Measurements from ENCODE around the gene LPP.

Gene LPP

DNA sequence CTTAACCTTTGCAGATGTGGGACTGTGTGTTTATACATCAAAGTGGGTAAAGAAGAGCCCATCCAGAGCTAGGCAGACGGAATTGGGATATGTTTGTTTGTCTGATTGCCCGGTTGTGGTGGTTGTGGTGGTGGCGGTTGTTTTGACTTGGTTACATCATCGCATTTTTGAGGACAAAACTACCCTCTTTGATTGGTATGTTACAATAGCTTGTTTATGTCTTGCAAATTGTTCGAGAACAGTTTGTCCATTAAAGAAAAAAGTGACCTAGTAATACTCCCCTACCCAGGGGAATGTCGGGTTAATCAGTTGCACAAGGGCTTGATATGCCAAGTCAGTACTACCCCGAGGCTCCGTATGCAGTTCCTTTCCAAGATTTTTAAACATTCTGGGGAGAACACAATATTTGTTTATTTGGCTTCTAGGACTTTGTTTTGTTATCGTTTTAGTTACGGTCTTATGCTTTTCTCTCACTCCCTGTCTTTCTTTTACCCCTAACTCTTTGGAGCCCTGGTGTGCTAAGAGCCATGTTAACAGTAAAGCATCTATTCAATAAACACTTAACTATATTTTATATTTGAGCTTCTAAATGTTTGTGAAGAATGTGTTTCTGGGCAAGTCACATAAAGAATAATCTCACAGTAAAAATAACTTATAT is 315.4 kb downstream of the LPP start:
- H3K4me3 ChIP-seq (replicated peaks; ENCODE audit: low read depth, low read length) = no peak overlapping the region
- DNase-seq (ENCODE audit: extremely low read depth, low read depth) = no peak
- TF ChIP-seq, protein P1, sequence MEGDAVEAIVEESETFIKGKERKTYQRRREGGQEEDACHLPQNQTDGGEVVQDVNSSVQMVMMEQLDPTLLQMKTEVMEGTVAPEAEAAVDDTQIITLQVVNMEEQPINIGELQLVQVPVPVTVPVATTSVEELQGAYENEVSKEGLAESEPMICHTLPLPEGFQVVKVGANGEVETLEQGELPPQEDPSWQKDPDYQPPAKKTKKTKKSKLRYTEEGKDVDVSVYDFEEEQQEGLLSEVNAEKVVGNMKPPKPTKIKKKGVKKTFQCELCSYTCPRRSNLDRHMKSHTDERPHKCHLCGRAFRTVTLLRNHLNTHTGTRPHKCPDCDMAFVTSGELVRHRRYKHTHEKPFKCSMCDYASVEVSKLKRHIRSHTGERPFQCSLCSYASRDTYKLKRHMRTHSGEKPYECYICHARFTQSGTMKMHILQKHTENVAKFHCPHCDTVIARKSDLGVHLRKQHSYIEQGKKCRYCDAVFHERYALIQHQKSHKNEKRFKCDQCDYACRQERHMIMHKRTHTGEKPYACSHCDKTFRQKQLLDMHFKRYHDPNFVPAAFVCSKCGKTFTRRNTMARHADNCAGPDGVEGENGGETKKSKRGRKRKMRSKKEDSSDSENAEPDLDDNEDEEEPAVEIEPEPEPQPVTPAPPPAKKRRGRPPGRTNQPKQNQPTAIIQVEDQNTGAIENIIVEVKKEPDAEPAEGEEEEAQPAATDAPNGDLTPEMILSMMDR (IDR thresholded peaks at IDR 0.05; ENCODE audit: low read depth, low read length, missing control alignments) = no peak

DNA sequence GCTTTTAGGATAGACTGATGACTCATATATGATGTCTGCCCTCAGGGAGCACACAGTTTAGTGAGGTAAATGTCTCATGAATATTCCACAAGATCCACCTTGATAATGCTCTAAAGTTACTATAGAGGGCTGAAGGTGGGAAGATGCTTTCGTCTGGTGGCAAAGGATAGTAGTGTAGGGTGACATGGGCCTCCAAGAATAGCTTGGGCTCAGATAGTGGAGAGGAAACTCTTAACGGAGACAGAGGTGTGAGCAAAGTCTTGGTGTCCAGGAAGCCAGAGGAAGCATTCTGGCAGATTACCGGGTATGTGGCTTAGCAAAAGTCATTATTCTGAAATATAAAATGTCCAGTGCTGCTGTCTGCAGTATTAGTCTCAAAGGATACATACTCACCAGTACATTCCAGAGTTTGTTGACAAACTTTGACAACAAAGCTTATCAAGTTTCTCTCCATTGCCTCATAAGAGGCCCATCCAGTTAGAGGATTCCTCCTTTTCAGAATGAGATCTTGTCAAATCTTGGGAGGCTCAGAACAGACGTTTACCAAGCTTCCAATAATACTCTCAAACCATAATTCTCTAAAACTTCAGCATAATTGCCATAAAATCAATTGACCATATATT is 316.7 kb downstream of the LPP start:
- TF ChIP-seq, protein P1 (IDR thresholded peaks at IDR 0.05; ENCODE audit: low read depth, low read length, missing control alignments) = no peak
- DNase-seq (ENCODE audit: extremely low read depth, low read depth) = no peak
- no peak overlapping the region for H3K4me3 ChIP-seq (replicated peaks; ENCODE audit: low read depth, low read length)

DNA sequence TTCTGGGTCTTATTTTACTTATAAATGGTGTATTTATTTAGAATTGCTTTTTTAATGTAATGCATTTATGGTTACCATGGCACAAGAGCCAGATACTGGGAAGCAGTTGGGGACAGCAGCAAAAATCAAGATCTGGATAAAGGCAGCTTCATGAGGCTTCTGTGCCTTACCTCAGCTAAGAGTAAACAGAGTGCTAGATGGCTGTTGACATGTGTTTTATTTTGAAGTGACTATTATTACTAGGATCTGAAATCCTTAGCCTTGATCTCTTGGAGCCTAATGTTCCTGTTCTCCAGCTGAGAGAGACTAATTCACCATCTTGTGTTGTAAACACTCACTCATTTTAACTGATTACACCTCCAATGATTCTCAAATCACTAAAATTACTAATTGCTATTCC is 317.8 kb downstream of the LPP start:
- H3K4me3 ChIP-seq (replicated peaks; ENCODE audit: low read depth, low read length) = no peak overlapping the region
- TF ChIP-seq, protein P1 (IDR thresholded peaks at IDR 0.05; ENCODE audit: low read depth, low read length, missing control alignments) = no peak
- no peak for DNase-seq (ENCODE audit: extremely low read depth, low read depth)

DNA sequence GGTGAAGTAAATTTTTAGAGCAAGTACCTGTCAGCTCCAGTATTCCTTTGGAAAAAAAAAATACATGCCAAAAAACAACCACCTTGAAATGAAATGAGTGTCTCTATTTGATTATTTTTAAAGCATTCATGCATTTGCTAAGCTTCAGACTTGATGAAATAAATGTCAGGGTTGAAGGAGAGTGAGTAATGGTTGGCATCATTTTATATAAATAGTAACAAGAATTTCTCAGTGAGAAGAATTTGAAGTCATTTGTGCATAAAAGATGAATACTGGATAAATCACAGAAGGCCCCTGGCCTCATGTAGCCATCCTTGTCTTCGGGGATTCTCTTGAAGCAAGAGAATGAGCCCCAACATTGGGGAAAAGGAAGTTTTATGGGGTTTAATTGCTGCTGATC is 318.4 kb downstream of the LPP start:
- DNase-seq (ENCODE audit: extremely low read depth, low read depth) = no peak
- H3K4me3 ChIP-seq (replicated peaks; ENCODE audit: low read depth, low read length) = no peak overlapping the region
- TF ChIP-seq, protein P1 (IDR thresholded peaks at IDR 0.05; ENCODE audit: low read depth, low read length, missing control alignments) = no peak

DNA sequence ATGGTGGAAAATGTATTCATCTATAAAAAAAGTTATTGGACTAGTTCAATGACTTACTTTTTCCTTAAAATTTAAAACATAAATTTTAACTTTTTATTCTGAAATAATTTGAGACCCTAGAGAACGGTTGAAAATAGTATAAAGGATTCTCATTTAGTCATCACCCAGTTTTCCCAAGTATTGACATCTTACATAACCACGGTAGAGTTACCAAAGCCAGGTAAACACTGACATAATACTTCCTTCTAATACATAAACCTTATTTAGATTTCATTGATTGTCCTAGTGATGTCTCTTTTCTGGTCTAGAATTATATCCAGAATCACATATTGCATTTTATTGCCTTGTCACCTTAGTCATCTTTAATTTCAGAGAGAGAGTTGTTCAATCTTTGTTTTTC is 319.1 kb downstream of the LPP start:
- H3K4me3 ChIP-seq (replicated peaks; ENCODE audit: low read depth, low read length) = no peak overlapping the region
- no peak for DNase-seq (ENCODE audit: extremely low read depth, low read depth)

DNA sequence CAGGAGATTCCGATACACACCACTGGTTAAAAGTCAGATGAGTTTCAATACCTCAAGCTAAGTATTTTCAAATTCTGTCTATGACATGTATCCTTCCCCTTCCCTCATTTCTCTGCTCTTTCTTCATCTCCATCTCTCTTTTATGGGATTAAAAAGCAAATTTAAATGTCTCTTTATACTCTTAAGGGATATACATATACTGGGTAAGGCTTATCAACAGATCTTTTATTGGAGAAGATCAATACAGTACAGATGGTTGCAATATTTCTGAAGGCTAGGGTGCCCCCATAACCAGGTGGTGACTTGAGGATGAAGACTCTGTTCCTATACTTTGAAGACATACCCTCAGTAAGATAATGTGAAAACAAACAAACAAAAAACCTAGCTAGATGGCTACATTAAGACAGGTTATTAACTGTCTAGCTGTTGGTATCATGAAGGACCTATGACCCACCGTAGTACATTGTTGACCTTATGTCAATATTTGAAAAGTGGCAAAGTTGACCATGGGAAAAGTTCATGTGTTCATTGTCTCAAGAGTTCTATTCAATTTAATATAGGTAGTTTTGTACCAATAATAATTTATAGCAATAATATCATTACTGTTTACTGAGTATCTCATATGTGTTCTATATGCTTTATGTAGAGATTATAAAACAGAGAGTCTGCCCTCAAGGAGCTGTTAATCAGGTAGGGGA is 319.8 kb downstream of the LPP start:
- TF ChIP-seq, protein P1 (IDR thresholded peaks at IDR 0.05; ENCODE audit: low read depth, low read length, missing control alignments) = no peak
- DNase-seq (ENCODE audit: extremely low read depth, low read depth) = no peak
- H3K4me3 ChIP-seq (replicated peaks; ENCODE audit: low read depth, low read length) = no peak overlapping the region

More for the DNA sequence above, 319.1 kb downstream of the LPP start:
- TF ChIP-seq, protein P1 (IDR thresholded peaks at IDR 0.05; ENCODE audit: low read depth, low read length, missing control alignments) = no peak
